ENCODE data around the gene NR1D1.
A peak's percentile ranks its signal among the peaks of the same experiment; 100 is the strongest.

Gene NR1D1

DNA sequence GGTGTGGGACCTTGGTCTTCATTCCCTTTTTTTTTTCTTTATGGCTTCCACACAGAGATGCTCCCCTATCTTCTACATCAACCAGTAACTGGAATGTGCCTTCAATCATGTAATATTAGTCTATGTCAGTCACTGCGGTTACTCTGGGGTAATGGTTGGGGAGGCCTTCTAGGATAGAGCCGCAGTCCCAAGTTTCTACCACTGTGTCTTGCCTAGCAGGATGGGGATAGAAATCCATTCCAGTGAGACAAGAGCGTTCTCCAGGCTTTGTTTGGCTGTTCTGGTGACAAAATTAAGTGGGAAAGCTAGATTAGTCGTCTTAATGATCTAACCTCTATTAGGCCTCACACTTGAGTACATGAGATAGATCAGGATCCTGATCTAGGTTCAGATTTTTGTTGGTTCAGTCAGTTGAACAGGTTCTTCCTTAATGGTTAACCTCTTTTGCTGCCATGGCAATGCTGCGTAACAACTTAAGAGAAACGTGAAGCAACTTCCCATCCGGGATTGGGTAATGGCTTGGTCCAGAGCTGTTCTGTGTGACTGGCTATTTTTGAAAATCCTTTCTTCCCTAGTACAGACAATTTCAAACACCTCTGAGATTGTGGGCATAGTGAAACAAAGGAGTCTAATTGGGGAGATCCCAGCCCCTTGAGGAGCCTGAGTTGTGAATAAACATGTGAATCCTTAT is 30.1 kb upstream of the NR1D1 start:
- ChIA-PET POLR2A (interaction anchor here (10.8 kb wide), 1 partner anchor 8 kb away, joined by 135 read pairs; the partner anchor contains the start of gene CASC3), CTCF (interaction anchor here (0.6 kb wide), 1 partner anchor 61 kb away, joined by 3 read pairs; no protein-coding TSS in a partner anchor)
- no peak for DNase-seq (ENCODE audit: extremely low spot score)
- TF ChIP-seq FOXM1 (IDR thresholded peaks at IDR 0.05; ENCODE audit: borderline replicate concordance) = no peak
- no peak for TF ChIP-seq ELF4 (IDR thresholded peaks at IDR 0.05)
- no peak for TF ChIP-seq PKNOX1 (IDR thresholded peaks at IDR 0.05)

GRCh38 chr17:40129498-40129897 is 29.1 kb upstream of the NR1D1 start:
- CTCF ChIA-PET = interaction anchor here (0.6 kb wide), 1 partner anchor 62 kb away, joined by 3 read pairs; no protein-coding TSS in a partner anchor
- POLR2A ChIA-PET = interaction anchor here (10.8 kb wide), 1 partner anchor 9 kb away, joined by 135 read pairs; the partner anchor contains the start of gene CASC3
- no peak for TF ChIP-seq HDGF (IDR thresholded peaks at IDR 0.05; ENCODE audit: borderline replicate concordance)
- TF ChIP-seq LEF1 (IDR thresholded peaks at IDR 0.05; ENCODE audit: borderline replicate concordance) = no peak
- no peak for TF ChIP-seq ZNF384 (IDR thresholded peaks at IDR 0.05)
- no peak for TF ChIP-seq BHLHE40 (IDR thresholded peaks at IDR 0.05; ENCODE audit: borderline replicate concordance)
- TF ChIP-seq ELF4 (IDR thresholded peaks at IDR 0.05) = no peak
- no peak for TF ChIP-seq CTBP1 (IDR thresholded peaks at IDR 0.05; ENCODE audit: borderline replicate concordance)
- TF ChIP-seq NFRKB (IDR thresholded peaks at IDR 0.05) = no peak
- TF ChIP-seq FOXA1 (IDR thresholded peaks at IDR 0.05) = no peak
- no peak for TF ChIP-seq L3MBTL2 (conservative IDR thresholded peaks at IDR 0.05)
- no peak for TF ChIP-seq FOXM1 (IDR thresholded peaks at IDR 0.05; ENCODE audit: borderline replicate concordance)
- no peak for TF ChIP-seq PKNOX1 (IDR thresholded peaks at IDR 0.05)
- no peak for TF ChIP-seq ARNT (IDR thresholded peaks at IDR 0.05)
- TF ChIP-seq SP1 (IDR thresholded peaks at IDR 0.05) = no peak
- no peak for TF ChIP-seq TARDBP (IDR thresholded peaks at IDR 0.05)
- no peak for TF ChIP-seq SUZ12 (IDR thresholded peaks at IDR 0.05)
- no peak for TF ChIP-seq FOXK2 (IDR thresholded peaks at IDR 0.05)
- DNase-seq (ENCODE audit: extremely low spot score) = no peak

DNA sequence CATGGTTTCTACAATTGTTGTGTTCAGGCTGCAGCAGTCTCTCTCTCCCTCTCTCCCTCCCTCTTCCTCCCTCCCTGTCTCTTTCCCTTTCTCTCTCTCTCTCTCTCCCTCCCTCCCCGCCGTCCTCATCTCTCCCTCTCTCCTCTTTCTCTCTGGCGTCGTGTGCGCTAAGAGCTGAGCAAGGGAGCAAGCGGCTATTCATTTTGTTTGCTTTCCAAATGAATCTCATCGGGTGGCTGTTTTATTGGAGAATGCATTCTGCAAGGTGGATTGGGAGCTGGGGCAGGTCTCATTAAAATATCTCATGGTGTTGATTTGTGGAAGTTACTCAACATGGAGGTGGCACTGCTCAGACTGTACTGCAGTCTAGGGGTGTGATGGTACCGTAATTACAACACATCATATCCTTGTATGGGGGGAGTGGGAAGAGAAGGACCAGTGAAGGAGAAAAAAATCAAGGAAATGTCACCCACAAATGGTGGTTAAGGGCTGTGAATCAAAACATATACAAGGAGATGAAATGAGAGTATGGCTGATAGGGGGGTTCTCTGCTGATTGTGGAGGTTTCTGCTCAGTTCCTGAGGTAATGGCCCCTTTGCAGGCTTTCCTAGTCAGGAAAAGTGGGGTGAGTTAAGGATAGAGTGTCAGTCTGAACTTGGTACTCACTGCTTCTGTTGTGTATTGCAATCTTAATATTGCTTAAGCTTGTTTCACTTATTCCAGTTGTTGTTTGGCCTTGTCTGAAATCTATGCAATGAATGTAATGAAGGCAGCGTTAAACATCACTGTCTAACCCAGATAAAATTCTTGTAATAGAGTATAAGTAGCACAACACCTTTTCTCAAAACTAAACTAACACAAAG is 24.1 kb upstream of the NR1D1 start:
- DNase-seq (ENCODE audit: extremely low spot score) = peak; percentile 5
- CTCF ChIA-PET = interaction anchor here (0.6 to 3.7 kb wide), 4 partner anchors 11 to 44 kb away, joined by 3 to 22 read pairs (median 6); no protein-coding TSS in a partner anchor
- TF ChIP-seq BHLHE40 (IDR thresholded peaks at IDR 0.05; ENCODE audit: borderline replicate concordance) (no peak), NFRKB (IDR thresholded peaks at IDR 0.05) (no peak), LEF1 (IDR thresholded peaks at IDR 0.05; ENCODE audit: borderline replicate concordance) (no peak), PKNOX1 (IDR thresholded peaks at IDR 0.05) (no peak), ZNF384 (IDR thresholded peaks at IDR 0.05) (no peak), FOXA1 (IDR thresholded peaks at IDR 0.05) (no peak), ELF4 (IDR thresholded peaks at IDR 0.05) (no peak), SUZ12 (IDR thresholded peaks at IDR 0.05) (no peak), FOXK2 (IDR thresholded peaks at IDR 0.05) (no peak), L3MBTL2 (conservative IDR thresholded peaks at IDR 0.05) (no peak; the same call in 1 of the 2 replicates), FOXM1 (IDR thresholded peaks at IDR 0.05; ENCODE audit: borderline replicate concordance) (no peak), SP1 (IDR thresholded peaks at IDR 0.05) (no peak), ARNT (IDR thresholded peaks at IDR 0.05) (no peak), TARDBP (IDR thresholded peaks at IDR 0.05) (no peak), CTBP1 (IDR thresholded peaks at IDR 0.05; ENCODE audit: borderline replicate concordance) (no peak), HDGF (IDR thresholded peaks at IDR 0.05; ENCODE audit: borderline replicate concordance) (no peak)
- POLR2A ChIA-PET = interaction anchor here (0.5 to 10.8 kb wide), 6 partner anchors 9 to 36 kb away, joined by 3 to 135 read pairs (median 4); partner anchors contain the start of genes CASC3 and NR1D1

- ChIA-PET CTCF (interaction anchor here (1.1 to 3.7 kb wide), 3 partner anchors 10 to 45 kb away, joined by 6 to 22 read pairs (median 6); no protein-coding TSS in a partner anchor), POLR2A (interaction anchor here (0.9 to 10.8 kb wide), 7 partner anchors 9 to 59 kb away, joined by 3 to 135 read pairs (median 5); partner anchors contain the start of genes CASC3 and NR1D1)
- TF ChIP-seq ARNT (IDR thresholded peaks at IDR 0.05) = no peak
- no peak for TF ChIP-seq SP1 (IDR thresholded peaks at IDR 0.05)
- no peak for TF ChIP-seq PKNOX1 (IDR thresholded peaks at IDR 0.05)
- TF ChIP-seq SUZ12 (IDR thresholded peaks at IDR 0.05) = no peak
- TF ChIP-seq L3MBTL2 (conservative IDR thresholded peaks at IDR 0.05) = no peak
- TF ChIP-seq ZNF384 (IDR thresholded peaks at IDR 0.05) = no peak
- TF ChIP-seq CTBP1 (IDR thresholded peaks at IDR 0.05; ENCODE audit: borderline replicate concordance) = no peak
- TF ChIP-seq FOXM1 (IDR thresholded peaks at IDR 0.05; ENCODE audit: borderline replicate concordance) = no peak
- TF ChIP-seq BHLHE40 (IDR thresholded peaks at IDR 0.05; ENCODE audit: borderline replicate concordance) = no peak
- no peak for TF ChIP-seq NFRKB (IDR thresholded peaks at IDR 0.05)
- no peak for DNase-seq (ENCODE audit: extremely low spot score)
Measured at GRCh38 chr17:40123811-40124114, 23.4 kb upstream of the NR1D1 start.
